Mesendoderm (in vitro differentiated cells): ENCODE results near the gene FBXL20.

Experiments used
- DNase-seq: peaks from one replicate; pipeline ENCODE4 v3.0.0; 2013
- H2AK5ac ChIP-seq: 2 replicates; pipeline ENCODE4 v1.6.1; 2013; ENCODE audit warnings: low read length, inconsistent platforms
- H2BK120ac ChIP-seq: 2 replicates; pipeline ENCODE4 v1.6.1; 2013; ENCODE audit warnings: low read depth, mild to moderate bottlenecking, low read length, moderate library complexity, mixed read lengths
- H2BK15ac ChIP-seq: replicated peaks from 2 replicates; pipeline ENCODE4 v1.6.1; 2013; ENCODE audit warnings: low read depth, mild to moderate bottlenecking, moderate library complexity
- H2BK5ac ChIP-seq: 2 replicates; pipeline ENCODE4 v1.6.1; 2013; ENCODE audit warnings: low read length, inconsistent platforms
- H3K18ac ChIP-seq: 2 replicates; pipeline ENCODE4 v1.6.1; 2013; ENCODE audit warnings: mild to moderate bottlenecking, low read length, mixed read lengths
- H3K23ac ChIP-seq: one replicate; pipeline ENCODE4 v1.6.1; 2013; ENCODE audit warnings: low read length
- H3K27ac ChIP-seq: 2 replicates; pipeline ENCODE4 v1.5.1; 2013; ENCODE audit warnings: low read depth, mild to moderate bottlenecking, inconsistent platforms, low read length, moderate library complexity
- H3K27me3 ChIP-seq: 2 replicates; pipeline ENCODE4 v1.6.1; 2013; ENCODE audit warnings: low read length, control low read depth, mild to moderate bottlenecking, inconsistent platforms; ENCODE audit not compliant: insufficient read depth, poor library complexity
- H3K36me3 ChIP-seq: 2 replicates; pipeline ENCODE4 v1.6.1; 2013; ENCODE audit warnings: low read length, inconsistent platforms; ENCODE audit not compliant: control insufficient read depth, insufficient read depth
- H3K4ac ChIP-seq: one replicate; pipeline ENCODE4 v1.6.1; 2013; ENCODE audit warnings: low read depth, mild to moderate bottlenecking, low read length, moderate library complexity
- H3K4me1 ChIP-seq: 2 replicates; pipeline ENCODE4 v1.6.1; 2013; ENCODE audit warnings: low read depth, low read length, inconsistent platforms; ENCODE audit not compliant: control insufficient read depth
- H3K4me2 ChIP-seq: 2 replicates; pipeline ENCODE4 v1.6.1; 2013; ENCODE audit warnings: low read length
- H3K4me3 ChIP-seq: 2 replicates; pipeline ENCODE4 v1.5.1; 2013; ENCODE audit warnings: mild to moderate bottlenecking, low read length
- H3K56ac ChIP-seq: one replicate; pipeline ENCODE4 v1.6.1; 2013; ENCODE audit warnings: low read length
- H3K79me1 ChIP-seq: 2 replicates; pipeline ENCODE4 v1.6.1; 2013; ENCODE audit warnings: low read length, inconsistent platforms
- H3K79me2 ChIP-seq: 2 replicates; pipeline ENCODE4 v1.6.1; 2013; ENCODE audit warnings: mild to moderate bottlenecking, low read length; ENCODE audit not compliant: control insufficient read depth, insufficient read depth
- H3K9ac ChIP-seq: 2 replicates; pipeline ENCODE4 v1.6.1; 2013; ENCODE audit warnings: low read length, inconsistent platforms
- H4K5ac ChIP-seq: one replicate; pipeline ENCODE4 v1.6.1; 2013; ENCODE audit warnings: low read length
- H4K8ac ChIP-seq: one replicate; pipeline ENCODE4 v1.6.1; 2013; ENCODE audit warnings: low read depth, mild to moderate bottlenecking, control low read depth, low read length, moderate library complexity
- WGBS: extraction: QIAGEN DNeasy Blood & Tissue Kit; methylation state at CpG from one replicate; pipeline ENCODE4 v1.1.7; 2013; ENCODE audit warnings: low lambda C conversion rate, missing lambda C conversion rate; ENCODE audit not compliant: insufficient coverage; ENCODE audit errors: extremely low coverage; 5-methylcytosine and 5-hydroxymethylcytosine counted together

The FBXL20 gene

GRCh38 chr17:39222151-39222550, 179.3 kb downstream of the FBXL20 start:
- Histone ChIP-seq H3K4me3 (no peak overlapping the region), H2AK5ac (no peak overlapping the region), H3K23ac (no peak overlapping the region), H2BK5ac (no peak overlapping the region), H3K79me1 (no peaks in the 10 kb centered on the region), H4K5ac (no peak overlapping the region), H3K4me1 (peaks cover 3% of the 10 kb centered on the region), H2BK120ac (no peak overlapping the region), H3K79me2 (no peaks in the 10 kb centered on the region), H3K18ac (no peak overlapping the region), H3K4ac (no peak overlapping the region), H3K36me3 (no peaks in the 10 kb centered on the region), H3K56ac (no peak overlapping the region), H3K4me2 (no peak overlapping the region), H3K27ac (no peak overlapping the region), H3K9ac (no peak overlapping the region), H4K8ac (no peak overlapping the region), H2BK15ac (no peak overlapping the region), H3K27me3 (peaks cover 32% of the 10 kb centered on the region)
- no peak for DNase-seq
- WGBS, result no CpG with 5 or more reads among the region's 7 CpGs

- H3K79me1 ChIP-seq, result no peaks in the 10 kb centered on the region
- no peak overlapping the region for H3K27ac ChIP-seq
- H3K79me2 ChIP-seq, result no peaks in the 10 kb centered on the region
- no CpG with 5 or more reads among the region's 6 CpGs for WGBS
- no peak overlapping the region for H3K56ac ChIP-seq
- DNase-seq, result no peak
- no peak overlapping the region for H2BK15ac ChIP-seq
- H2BK120ac ChIP-seq, result no peak overlapping the region
- H3K36me3 ChIP-seq, result no peaks in the 10 kb centered on the region
- no peak overlapping the region for H4K5ac ChIP-seq
- H3K4me3 ChIP-seq, result no peak overlapping the region
- H3K4me1 ChIP-seq, result peaks cover 3% of the 10 kb centered on the region
- H4K8ac ChIP-seq, result no peak overlapping the region
- H3K18ac ChIP-seq, result no peak overlapping the region
- H3K9ac ChIP-seq, result no peak overlapping the region
- H2BK5ac ChIP-seq, result no peak overlapping the region
- H2AK5ac ChIP-seq, result no peak overlapping the region
- H3K27me3 ChIP-seq, result peaks cover 32% of the 10 kb centered on the region
- no peak overlapping the region for H3K23ac ChIP-seq
- no peak overlapping the region for H3K4me2 ChIP-seq
- no peak overlapping the region for H3K4ac ChIP-seq
These were observed 179.9 kb downstream of the FBXL20 start for GRCh38 chr17:39221572-39221971.

GRCh38 chr17:39219647-39220154, 181.7 kb downstream of the FBXL20 start:
- Histone ChIP-seq H2BK15ac (no peak overlapping the region), H3K4ac (no peak overlapping the region), H3K4me1 (no peaks in the 10 kb centered on the region), H3K79me1 (no peaks in the 10 kb centered on the region), H3K79me2 (no peaks in the 10 kb centered on the region), H4K5ac (no peak overlapping the region), H3K4me3 (no peak overlapping the region), H3K27ac (no peak overlapping the region), H3K9ac (no peak overlapping the region), H3K18ac (no peak overlapping the region), H3K56ac (no peak overlapping the region), H3K27me3 (peaks cover 21% of the 10 kb centered on the region), H4K8ac (no peak overlapping the region), H2BK5ac (no peak overlapping the region), H3K36me3 (no peaks in the 10 kb centered on the region), H3K4me2 (no peak overlapping the region), H3K23ac (peak overlapping the region; percentile 24), H2BK120ac (no peak overlapping the region), H2AK5ac (no peak overlapping the region)
- no peak for DNase-seq
- no CpG with 5 or more reads among the region's 8 CpGs for WGBS

GRCh38 chr17:39218906-39219305, 182.5 kb downstream of the FBXL20 start:
- no peaks in the 10 kb centered on the region for H3K4me1 ChIP-seq
- H3K4me2 ChIP-seq, result no peak overlapping the region
- no peak overlapping the region for H3K27ac ChIP-seq
- no peaks in the 10 kb centered on the region for H3K79me2 ChIP-seq
- H3K4me3 ChIP-seq, result no peak overlapping the region
- no peak overlapping the region for H4K5ac ChIP-seq
- H3K79me1 ChIP-seq, result no peaks in the 10 kb centered on the region
- no peak overlapping the region for H2BK15ac ChIP-seq
- no peak overlapping the region for H3K56ac ChIP-seq
- H4K8ac ChIP-seq, result no peak overlapping the region
- no peak for DNase-seq
- H3K9ac ChIP-seq, result no peak overlapping the region
- H3K36me3 ChIP-seq, result no peaks in the 10 kb centered on the region
- no peak overlapping the region for H3K4ac ChIP-seq
- no peak overlapping the region for H2BK120ac ChIP-seq
- no peak overlapping the region for H2AK5ac ChIP-seq
- H3K23ac ChIP-seq, result no peak overlapping the region
- no peak overlapping the region for H3K18ac ChIP-seq
- peaks cover 13% of the 10 kb centered on the region for H3K27me3 ChIP-seq
- no peak overlapping the region for H2BK5ac ChIP-seq
- no CpG with 5 or more reads among the region's 8 CpGs for WGBS

GRCh38 chr17:39217734-39218369, 183.6 kb downstream of the FBXL20 start:
- Histone ChIP-seq H3K79me2 (no peaks in the 10 kb centered on the region), H3K27ac (no peak overlapping the region), H3K9ac (no peak overlapping the region), H2BK15ac (no peak overlapping the region), H3K36me3 (no peaks in the 10 kb centered on the region), H2BK120ac (no peak overlapping the region), H3K4ac (no peak overlapping the region), H3K4me3 (no peak overlapping the region), H3K23ac (no peak overlapping the region), H3K18ac (no peak overlapping the region), H4K8ac (no peak overlapping the region), H2BK5ac (no peak overlapping the region), H2AK5ac (no peak overlapping the region), H3K56ac (no peak overlapping the region), H3K4me2 (peak overlapping the region; percentile 6), H4K5ac (no peak overlapping the region), H3K4me1 (no peaks in the 10 kb centered on the region), H3K79me1 (no peaks in the 10 kb centered on the region), H3K27me3 (peaks cover 8% of the 10 kb centered on the region)
- no peak for DNase-seq
- no CpG with 5 or more reads among the region's 24 CpGs for WGBS

- H3K27ac ChIP-seq, result no peak overlapping the region
- no peak overlapping the region for H2BK15ac ChIP-seq
- H3K4me1 ChIP-seq, result peaks cover 2% of the 10 kb centered on the region
- peak; percentile 67 for DNase-seq
- no peak overlapping the region for H2BK5ac ChIP-seq
- no peak overlapping the region for H4K8ac ChIP-seq
- H3K4me2 ChIP-seq, result no peak overlapping the region
- H3K36me3 ChIP-seq, result no peaks in the 10 kb centered on the region
- no peak overlapping the region for H2BK120ac ChIP-seq
- no peak overlapping the region for H3K18ac ChIP-seq
- no peaks in the 10 kb centered on the region for H3K79me1 ChIP-seq
- no peak overlapping the region for H3K23ac ChIP-seq
- WGBS, result no CpG with 5 or more reads among the region's 9 CpGs
- no peak overlapping the region for H3K4ac ChIP-seq
- H3K79me2 ChIP-seq, result no peaks in the 10 kb centered on the region
- no peak overlapping the region for H3K9ac ChIP-seq
- no peak overlapping the region for H3K4me3 ChIP-seq
- H3K27me3 ChIP-seq, result peaks cover 4% of the 10 kb centered on the region
- no peak overlapping the region for H3K56ac ChIP-seq
- H4K5ac ChIP-seq, result no peak overlapping the region
- no peak overlapping the region for H2AK5ac ChIP-seq
These were observed 187.6 kb downstream of the FBXL20 start for GRCh38 chr17:39213852-39214251.
